Hematopoietic multipotent progenitor cell treated with erythropoietin and hydrocortisone succinate and interleukin-3 and kit ligand, for 17 days (in vitro differentiated cells): ENCODE data around the gene TMPRSS5.
A peak's percentile ranks its signal among the peaks of the same experiment; 100 is the strongest.
"Not testable (repeated sequence)": the region's sequence is repeated elsewhere in the genome, so short reads cannot be mapped to it uniquely, and the experiment has no call there.

Experiments
- DNase-seq: peaks from one replicate; pipeline ENCODE4 v3.0.0-alpha.2; 2015; ENCODE audit warnings: low spot score

Gene TMPRSS5

DNA sequence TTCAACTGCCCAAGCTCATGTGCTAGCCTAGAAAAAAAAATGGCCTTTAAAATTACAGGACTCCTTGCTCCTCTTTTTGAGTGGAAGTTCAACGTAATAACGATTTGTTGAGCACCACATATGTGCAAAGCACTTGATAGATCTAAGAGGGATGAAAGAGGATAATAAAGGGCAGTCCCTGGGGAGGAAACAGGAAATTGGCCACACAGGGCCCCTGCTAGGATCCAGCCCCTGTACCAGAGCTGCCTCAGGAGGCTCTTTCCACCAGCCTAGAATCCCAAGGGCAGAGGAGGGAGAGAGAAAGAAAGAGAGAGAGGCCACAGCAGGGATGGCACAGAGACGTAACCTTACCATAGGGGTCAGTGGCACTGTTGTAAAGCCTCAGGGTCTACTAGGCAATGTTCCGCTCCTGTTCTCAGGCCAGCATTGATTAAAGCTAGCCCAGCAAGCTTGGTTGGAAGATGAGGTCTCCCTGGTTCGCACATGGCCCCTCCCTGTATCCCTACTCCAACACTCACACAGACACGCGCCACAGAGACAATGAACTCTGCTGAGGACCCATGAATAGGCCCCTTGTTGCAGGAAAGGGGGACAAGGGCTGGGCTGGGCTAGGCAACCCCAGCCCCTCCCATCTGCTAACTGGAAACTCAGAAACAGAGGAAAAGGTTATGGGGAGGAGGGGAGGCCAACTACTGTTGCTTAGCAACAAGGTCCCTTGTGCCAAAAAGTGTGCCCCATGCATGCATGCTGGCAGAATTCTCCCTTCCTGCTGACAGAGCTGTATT is at the start of gene TMPRSS5:
TSS of gene TMPRSS5 (minus strand) at position 438 of the 785 bp plus-strand sequence. CDS start at position 354, 84 bp downstream.
- DNase-seq = no peak

DNA sequence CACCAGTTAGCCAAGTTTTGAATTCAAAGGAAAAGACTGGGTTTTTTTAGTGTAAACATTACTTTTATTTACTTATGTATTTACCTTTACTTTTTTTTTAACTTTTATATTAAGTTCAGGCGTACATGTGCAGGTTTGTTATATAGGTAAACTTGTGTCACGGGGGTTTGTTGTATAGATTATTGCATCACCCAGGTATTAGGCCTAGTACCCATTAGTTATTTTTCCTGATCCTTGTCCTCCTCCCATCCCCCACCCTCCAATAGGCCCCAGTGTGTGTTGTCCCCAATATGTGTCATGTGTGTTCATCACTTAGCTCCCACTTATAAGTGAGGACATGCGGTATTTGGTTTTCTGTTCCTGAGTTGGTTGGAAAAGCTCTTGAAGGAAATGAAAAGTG is 46.8 kb upstream of the TMPRSS5 start:
- no peak for DNase-seq

DNA sequence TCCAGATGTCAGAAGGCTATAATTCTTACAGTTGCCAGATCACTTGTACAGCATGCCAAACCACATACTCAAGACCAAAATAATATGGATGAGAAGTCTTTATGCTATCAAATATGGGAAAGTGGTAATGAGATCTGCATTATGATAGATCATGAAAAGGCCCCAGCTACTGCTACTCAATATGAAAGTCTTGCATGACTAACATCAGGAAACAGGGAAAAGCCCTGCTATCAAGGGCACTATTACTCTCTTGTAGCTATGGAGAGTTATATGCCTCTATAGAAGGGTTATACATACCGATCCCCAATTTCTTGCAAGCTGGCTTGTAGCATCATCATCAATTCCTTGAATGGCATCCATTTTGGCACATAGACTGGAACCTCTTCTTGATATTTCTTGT is 30.2 kb upstream of the TMPRSS5 start:
- no peak for DNase-seq

DNA sequence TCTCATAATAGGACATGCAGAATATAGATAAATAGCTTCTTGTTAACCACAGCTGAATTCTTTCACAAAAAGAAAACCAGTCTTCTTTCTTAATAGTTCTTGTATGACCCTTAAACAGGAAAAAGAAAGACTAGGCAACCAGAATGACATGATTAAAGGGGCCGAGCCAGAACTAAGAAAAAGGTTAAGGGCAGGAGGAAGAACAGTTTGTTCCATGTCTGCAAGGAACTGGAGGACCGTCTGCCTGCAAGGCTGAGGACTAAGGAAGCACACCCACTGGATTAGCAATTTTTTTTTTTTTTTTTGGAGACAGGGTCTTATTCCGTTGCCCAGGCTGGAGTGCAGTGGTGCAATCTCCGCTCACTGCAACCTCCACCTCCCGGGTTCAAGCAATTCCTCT is 26.0 kb upstream of the TMPRSS5 start:
- DNase-seq = no peak

DNA sequence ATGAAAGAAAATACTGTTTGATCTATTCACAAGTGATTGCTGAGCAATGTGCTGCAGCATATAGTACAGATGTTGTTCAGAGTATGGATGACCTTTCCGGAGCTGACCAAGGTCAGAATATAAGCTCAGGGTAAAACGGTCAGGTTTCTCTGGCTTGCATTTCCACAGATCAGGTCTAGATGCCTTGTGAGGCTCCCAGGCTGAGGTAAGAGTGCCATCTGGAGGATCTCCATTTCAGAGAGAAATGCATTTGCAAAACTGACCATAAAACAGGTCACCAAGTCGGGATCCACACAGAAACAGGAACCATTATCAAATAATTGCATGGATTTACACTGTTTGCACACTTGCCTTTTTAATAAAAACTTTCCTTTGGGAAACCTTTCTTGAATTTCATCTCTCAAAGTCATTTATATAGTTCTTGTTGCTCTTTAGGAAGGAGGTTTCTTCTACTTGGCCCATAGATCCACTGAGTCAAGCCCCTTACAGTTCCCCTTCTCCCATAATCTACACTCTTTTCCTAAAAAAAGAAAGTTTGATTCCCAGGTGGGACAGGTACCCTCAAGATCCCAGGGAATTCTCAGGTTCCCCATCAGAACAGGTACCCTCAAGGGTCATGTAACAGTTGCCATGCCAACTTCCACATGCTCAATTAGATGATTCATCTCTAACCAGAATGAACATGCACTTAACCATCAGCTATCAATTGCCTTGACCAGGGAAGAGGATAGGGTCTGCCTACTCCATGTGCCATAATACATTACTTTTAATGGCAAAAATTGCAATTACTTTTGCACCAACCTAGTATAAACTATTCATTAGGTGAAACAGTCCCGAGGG is 25.0 kb upstream of the TMPRSS5 start:
- peak; percentile 71 for DNase-seq

DNA sequence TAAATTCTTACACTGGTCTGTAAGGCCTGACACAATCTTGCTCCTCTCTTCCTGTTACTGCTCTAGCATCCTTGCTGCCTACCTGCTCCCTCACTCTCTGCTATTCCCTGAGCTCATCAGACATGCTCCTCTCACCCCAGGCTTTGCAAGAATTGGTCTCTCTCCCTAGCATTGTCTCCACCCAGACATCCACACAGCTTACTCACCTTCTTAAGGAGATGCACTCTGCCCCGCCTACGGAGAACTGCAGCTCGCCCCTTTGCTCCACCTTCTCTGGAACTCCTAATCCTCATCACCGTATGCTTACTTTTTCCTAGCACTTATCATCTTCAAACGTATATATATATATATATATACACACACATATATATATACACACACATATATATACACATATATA is 23.3 kb upstream of the TMPRSS5 start:
- no peak for DNase-seq

DNA sequence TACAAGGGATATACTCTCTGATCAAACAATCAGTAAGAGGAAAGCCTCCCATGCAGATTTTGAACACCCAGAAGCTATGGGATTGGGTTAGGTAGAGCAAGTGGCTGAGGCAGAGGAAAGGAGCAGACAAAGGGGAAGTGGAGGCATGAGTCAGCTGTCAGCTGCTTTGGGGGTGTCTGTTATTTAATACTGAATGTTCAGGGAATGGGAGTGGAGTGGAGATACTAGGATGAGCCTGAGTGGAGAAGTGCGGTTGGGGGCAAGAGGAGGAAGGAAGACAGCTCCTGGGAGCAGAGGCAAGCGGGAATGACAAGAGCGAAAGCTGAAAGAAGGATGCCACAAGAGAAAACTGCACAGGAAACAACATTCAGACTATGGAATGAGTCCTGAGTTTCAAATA is 22.7 kb upstream of the TMPRSS5 start:
- no peak for DNase-seq

DNA sequence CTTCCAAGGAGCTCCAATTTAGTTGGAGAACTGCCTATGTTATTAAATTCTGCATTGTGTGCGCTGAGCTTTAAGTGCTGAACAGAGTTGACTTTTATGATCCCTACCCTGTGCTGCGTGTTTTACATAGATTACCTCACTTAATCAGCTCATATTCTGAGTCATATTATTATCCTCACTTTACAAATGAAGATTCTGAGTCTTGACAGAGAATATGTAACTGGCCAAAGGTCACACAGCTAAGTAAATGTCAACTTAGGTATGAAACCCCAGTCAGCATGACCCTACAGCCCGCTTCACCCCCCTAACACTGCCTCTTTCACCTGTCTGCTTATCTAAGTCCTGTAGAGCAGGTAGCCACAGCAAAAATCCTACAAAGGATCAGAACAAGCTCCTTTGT is 19.8 kb upstream of the TMPRSS5 start:
- no peak for DNase-seq

DNA sequence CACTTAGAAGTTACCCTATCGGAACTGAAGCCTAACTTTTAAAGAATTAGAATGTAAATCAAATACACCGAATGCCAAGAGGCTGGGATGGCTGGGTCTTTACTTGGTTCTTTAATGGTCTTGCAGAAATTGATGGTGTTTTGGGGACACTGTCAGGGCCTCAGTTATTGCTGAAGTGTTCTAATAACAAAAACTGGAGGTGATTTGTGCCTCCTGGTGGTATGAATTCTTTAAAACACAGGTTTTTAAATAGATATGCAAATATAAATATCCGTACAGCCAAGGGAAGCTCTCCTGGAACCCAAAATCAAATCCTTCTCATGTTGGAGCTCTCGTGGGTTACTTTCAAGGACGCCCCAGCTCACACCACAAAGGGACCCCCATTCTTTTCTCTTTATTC is 19.3 kb upstream of the TMPRSS5 start:
- DNase-seq = peak; percentile 32

DNA sequence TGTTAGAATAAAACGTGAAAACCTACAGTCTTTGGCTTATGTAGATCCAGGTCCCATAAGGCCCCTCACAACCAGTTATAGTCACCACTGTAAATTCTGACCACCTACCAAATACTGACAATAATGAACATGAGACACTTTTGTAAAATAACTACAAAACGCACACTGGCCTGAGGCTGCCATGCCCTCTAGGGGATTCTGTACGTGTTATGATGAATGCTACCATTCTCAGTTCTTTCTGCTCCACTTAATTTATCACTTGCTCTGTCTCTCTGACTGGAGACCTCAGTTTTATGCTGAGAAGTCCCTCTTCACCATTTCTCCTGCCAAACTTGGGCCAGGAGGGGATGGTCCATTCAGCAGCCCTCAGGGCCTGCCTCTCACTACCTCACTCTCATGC is 18.7 kb upstream of the TMPRSS5 start:
- DNase-seq = no peak

DNA sequence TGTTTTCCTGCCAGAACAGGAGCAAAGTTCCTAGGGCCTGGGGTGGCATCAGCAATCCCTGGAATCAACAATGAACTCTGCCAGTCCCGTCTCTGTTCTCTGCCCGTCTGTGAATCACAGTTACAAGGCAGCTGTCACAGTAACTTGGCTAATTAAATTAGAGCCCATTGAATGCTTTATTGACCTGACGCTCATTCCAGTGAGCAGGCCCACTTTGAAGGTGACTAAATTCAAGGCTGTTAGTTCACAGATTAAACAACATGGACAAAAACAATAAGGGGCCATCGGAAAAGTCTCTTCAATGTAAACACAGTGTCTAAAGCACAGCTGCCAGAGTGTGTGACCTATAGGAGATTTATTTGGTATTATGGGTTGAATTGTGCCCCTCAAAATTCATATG is 17.7 kb upstream of the TMPRSS5 start:
- no peak for DNase-seq

DNA sequence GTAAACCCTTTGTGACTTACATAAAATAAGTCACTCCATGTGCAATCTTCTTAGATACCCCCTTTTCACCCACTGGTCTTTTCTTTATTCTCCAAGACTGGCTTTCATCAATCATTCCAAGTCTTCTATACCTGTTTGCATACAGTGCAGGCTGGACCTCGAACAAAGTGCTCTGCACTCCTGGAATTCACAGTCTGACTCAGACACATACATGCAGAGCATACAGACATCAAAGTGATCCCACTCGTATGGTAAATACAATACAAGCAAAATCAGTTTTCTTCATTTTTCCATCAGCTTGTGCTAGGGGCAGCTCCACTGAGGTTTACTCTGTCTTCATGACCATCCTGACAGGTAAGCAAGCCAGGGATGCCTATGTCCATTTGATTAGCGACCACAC is 16.8 kb upstream of the TMPRSS5 start:
- DNase-seq = no peak

DNA sequence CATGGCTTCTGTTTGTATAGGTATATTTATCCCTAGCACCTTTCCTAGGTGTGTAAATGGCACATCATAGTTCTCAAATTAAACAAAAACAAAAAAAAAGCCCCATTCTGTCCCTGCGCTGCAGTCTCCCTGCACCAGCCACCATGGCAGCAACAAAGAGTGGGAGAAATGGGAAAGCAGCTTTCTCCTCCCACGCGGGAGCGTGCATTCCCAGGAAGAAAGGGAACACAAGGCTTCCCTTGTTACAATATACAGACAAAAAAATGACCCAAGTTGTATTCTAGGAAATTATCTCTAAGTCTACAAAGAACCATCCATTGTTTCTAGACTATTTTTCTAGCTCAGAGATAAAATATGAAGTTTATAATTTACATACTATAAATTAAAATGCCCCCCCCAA is 16.1 kb upstream of the TMPRSS5 start:
- no peak for DNase-seq

DNA sequence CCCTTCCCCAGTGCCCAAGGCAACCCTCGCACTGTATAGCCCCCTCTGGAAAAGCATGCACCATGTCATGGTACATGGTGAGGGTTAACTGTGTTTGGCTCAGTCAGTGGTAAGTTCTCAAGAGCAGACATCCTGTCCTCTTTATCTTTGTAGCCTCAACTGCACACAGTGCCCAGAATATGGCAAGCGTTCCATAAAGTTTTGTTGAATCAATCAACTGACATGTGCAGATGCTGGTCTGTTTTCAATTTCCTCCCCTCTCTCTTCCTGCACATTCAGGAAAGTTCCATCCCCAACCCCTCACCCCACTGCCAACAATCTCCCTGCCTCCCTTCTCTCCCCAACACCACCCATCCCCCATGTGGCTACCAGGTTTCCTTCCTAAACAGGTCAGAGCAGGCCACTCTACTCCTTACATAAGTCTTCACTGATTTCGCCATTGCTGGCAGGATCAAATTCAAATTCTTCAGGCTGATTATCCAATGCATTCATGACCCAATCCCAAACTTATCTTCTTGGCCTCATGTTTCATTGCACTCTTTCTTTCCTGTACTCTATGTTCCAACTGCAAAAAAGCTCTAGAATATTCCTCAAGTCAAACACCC is 15.5 kb upstream of the TMPRSS5 start:
- no peak for DNase-seq

DNA sequence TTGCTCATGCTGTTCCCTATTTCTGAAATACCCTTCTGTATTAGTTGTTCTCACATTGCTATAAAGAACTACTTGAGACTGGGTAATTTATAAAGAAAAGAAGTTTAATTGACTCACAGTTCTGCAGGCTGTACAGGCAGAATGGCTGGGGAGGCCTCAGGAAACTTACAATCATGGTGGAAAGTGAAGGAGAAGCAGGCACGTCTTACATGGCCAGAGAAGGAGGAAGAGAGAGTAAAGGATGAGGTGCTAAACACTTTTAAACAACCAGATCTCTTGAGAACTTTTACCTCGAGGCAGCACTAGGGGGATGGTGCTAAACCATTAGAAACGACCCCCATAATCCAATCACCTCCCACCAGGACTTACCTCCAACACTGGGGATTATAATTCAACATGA is 14.4 kb upstream of the TMPRSS5 start:
- DNase-seq = not testable (repeated sequence)

DNA sequence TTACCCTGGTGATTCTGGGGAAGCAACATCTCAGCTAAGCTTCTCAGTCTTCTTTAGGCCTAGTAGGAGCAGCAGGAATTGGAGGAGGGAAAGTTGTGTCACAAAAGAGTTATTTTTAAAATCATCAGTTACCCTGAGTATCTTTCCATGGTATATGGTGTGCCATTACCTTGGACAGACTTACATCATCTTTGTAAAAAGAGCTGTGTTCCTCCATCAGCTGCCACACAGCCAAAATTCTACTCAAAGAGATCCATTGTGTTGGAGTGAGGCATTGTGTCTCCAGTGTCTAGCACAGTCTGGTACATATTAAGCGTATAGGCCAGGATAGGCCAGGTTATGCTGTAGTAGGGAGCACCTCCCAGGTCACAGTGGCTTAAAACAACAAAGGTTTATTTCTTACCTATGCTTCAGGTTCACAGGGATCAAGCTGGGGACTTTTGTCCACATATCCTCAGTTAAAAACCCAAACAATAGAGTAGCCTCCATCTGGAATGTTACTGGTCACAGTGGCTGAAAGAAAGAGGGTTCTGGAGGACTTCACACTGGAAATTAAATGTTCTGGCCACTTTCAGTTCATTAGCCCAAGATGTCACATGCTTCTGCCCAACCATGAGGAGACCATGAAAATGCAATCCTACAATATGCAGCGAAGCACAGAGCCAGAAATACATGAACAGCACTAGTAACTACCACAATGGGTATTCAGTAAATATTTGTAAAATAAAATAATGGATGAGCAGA is 9.9 kb upstream of the TMPRSS5 start:
- DNase-seq = no peak

DNA sequence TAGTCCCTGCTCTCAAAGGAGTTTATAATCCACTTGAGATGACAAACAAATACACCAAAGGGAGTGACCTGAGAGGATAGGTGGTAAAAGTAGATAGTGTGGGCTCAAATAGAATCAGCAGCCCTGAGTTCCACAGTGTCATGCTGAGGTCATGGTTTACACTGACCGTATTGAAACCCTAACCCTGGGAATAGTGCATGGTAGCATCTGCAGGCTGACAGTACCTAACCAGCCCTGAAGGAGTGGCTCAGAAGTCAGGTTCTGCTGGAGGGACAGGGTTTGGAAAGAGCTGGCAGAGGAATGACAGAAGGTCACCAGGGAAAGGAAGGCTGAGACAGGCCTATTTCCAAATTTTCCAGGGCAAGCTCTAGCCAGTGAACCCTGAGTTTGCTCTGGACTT is 9.2 kb upstream of the TMPRSS5 start:
- DNase-seq = peak; percentile 37

DNA sequence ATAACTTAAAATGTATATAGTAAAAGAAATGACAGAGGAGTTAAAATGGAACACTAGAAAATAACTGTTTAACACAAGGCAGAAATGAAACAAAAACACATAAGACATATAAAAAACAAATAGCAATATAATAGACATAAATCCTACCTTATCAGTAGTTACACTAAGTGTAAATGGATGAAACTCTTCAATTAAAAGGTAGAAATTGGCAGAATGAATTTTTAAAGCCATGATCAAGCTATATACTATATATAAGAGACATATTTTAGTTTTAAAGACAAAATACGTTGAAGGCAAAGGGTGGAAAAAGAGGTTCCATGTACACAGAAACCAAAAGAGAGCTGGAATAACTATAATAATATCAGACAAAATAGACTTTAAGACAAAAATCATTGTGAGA is 4.9 kb upstream of the TMPRSS5 start:
- DNase-seq = no peak

DNA sequence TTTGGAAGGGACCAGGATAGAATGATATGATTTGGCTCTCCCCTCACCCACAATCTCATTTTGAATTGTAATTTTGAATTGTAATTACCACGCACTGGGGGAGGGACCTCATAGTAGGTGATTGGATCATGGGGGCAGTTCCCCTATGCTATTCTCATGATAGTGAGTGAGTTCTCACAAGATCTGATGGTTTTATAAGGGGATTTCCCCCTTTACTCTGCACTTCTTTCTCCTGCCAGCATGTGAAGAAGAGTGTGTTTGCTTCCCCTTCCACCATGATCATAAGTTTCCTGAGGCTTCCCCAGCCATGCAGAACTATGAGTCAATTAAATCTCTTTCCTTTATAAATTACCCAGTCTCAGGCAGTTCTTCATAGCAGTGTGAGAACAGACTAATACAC is 2.6 kb downstream of the TMPRSS5 start:
- DNase-seq = not testable (repeated sequence)

DNA sequence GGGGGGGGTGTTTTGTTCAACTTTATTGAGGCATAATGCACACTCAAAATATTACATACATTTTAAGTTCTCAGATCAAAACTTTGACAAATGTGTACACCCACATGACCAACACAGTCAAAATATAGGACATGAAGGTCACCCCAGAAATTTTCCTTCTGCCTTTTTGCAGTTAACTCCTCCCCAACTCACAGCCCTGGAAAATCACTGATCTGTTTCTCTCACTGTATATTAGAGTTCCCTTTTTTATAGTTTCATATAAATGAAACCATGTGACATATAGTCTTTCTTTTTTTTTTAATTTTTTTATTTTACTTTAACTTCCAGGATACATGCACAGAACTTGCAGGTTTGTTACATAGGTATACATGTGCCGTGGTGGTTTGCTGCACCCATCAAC is 4.6 kb downstream of the TMPRSS5 start:
- DNase-seq = no peak

DNA sequence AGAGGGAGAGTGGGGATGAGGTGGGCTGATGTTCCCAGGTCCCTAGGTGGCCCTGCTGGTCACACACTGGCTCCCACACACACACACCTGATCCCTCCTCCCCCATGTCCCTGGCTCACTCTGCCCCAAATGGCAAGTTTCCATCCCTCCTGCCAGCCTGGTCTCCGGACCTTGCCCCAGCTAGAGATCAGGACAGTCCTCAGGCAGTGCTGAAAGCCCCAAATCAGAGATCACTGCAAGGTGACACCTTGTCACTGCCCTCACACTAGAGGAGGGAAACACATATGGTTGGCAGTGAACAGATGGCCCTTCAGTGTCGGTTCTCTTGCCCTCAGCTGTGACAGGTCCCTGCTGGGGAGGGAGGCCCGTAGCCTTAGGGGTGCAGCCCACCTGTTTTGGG is 7.6 kb downstream of the TMPRSS5 start:
- no peak for DNase-seq

DNA sequence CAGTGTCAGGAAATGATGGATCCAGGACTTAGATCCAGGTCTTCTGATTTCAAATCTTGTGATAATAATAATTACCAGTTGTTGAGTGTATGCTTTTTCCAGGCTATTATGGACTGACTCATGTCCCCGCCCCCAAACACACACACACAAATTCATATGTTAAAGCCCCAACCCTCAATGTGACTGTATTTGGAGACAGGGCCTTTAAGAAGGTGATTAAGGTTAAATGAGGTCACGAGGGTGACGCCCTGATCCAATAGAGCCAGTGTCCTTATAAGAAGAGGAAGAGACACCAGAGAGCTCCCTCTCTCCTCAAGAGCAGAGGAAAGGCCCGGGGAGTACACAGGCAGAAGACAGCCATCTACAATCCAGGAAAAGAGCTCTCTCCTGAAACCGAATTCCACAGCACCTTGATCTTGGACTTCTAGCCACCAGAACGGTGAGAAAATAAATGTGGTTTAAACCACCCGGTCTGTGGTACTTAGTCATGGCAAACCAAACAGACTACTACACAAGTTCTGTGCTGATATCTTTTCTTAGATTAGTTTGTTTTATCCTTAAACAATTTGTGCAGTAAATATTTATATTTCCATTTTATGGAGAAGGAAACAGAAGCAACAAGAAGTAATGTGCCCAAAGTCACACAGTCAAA is 8.2 kb downstream of the TMPRSS5 start:
- peak; percentile 38 for DNase-seq
